Endodermal cell (in vitro differentiated cells): Measurements from ENCODE around the gene CREB3L2. TPM values are rescaled to one million over a fixed set of nuclear protein-coding genes. Genes with fewer than 3 reads are reported as not detected.

Experiments
- DNase-seq: peaks from one replicate; pipeline ENCODE4 v3.0.0-alpha.2; 2017
- H3K27ac ChIP-seq: 2 replicates; pipeline ENCODE4 v1.5.1; 2013; ENCODE audit warnings: mild to moderate bottlenecking, low read depth, low read length, moderate library complexity
- H3K27me3 ChIP-seq: 2 replicates; pipeline ENCODE4 v1.6.1; 2013; ENCODE audit warnings: mild to moderate bottlenecking, low read length, moderate library complexity; ENCODE audit not compliant: insufficient read depth, control insufficient read depth, poor library complexity, severe bottlenecking
- H3K36me3 ChIP-seq: 2 replicates; pipeline ENCODE4 v1.7.0; 2013; ENCODE audit warnings: mild to moderate bottlenecking, low read length, moderate library complexity; ENCODE audit not compliant: control insufficient read depth, insufficient read depth
- H3K4me1 ChIP-seq: one replicate; pipeline ENCODE4 v1.7.0; 2013; ENCODE audit warnings: low read length; ENCODE audit not compliant: control insufficient read depth, insufficient read depth
- H3K4me3 ChIP-seq: 2 replicates; pipeline ENCODE4 v1.5.1; 2013; ENCODE audit warnings: mild to moderate bottlenecking, low read length, moderate library complexity
- H3K9ac ChIP-seq: 2 replicates; pipeline ENCODE4 v1.6.1; 2013; ENCODE audit warnings: mild to moderate bottlenecking, low read length, moderate library complexity; ENCODE audit not compliant: poor library complexity, severe bottlenecking; ENCODE audit errors: extremely low read depth
- H3K9me3 ChIP-seq: 2 replicates; pipeline ENCODE4 v1.6.1; 2013; ENCODE audit warnings: mild to moderate bottlenecking, low read length, moderate library complexity; ENCODE audit not compliant: control insufficient read depth
- H3K27ac Mint-ChIP-seq: 2 replicates; pipeline ENCODE4 v1.8.0; 2020; ENCODE audit warnings: mixed read lengths
- H3K27me3 Mint-ChIP-seq: 2 replicates; pipeline ENCODE4 v1.8.0; 2021; ENCODE audit warnings: mild to moderate bottlenecking, mixed read lengths; ENCODE audit not compliant: insufficient read depth
- H3K36me3 Mint-ChIP-seq: 2 replicates; pipeline ENCODE4 v1.8.0; 2020; ENCODE audit warnings: low read depth, mixed read lengths
- H3K4me1 Mint-ChIP-seq: 2 replicates; pipeline ENCODE4 v1.8.0; 2020; ENCODE audit warnings: mixed read lengths
- H3K4me3 Mint-ChIP-seq: 2 replicates; pipeline ENCODE4 v1.8.0; 2020; ENCODE audit warnings: mild to moderate bottlenecking, moderate library complexity, mixed read lengths
- H3K9me3 Mint-ChIP-seq: 2 replicates; pipeline ENCODE4 v1.8.0; 2020; ENCODE audit warnings: mild to moderate bottlenecking, mixed read lengths
- WGBS, 2 experiments: methylation state at CpG; one replicate each; pipeline versions ENCODE4 v1.1.5 to v1.1.7; 2013; ENCODE audit warnings: missing lambda C conversion rate in 2 of 2, mixed read lengths in 1 of 2; ENCODE audit not compliant: insufficient coverage in 1 of 2, insufficient read length in 1 of 2; 5-methylcytosine and 5-hydroxymethylcytosine counted together
- total RNA-seq, 2 donors: library from RNA; stranded (reverse); fragmentation: NEBNext Ultra II Directional in 1 of 2; extraction: Animal tissue kit (Norgen Biotek cat#: 25700) in 1 of 2; gene quantifications; 2 replicates in 1 of 2; 3 replicates in 1 of 2; pipeline ENCODE4 v1.2.1, GENCODE V29; 2021
- TF ChIP-seq, protein P1 (sequence below): fragments of 200-600 bp; sonication (generic); conservative IDR thresholded peaks from 2 replicates; pipeline ENCODE4 v1.5.0; 2021; ENCODE audit warnings: antibody characterized with exemption, mild to moderate bottlenecking

CREB3L2 gene
- total RNA-seq, 2 donors from 2014 or later, result 48.2 to 80.2 TPM

DNA sequence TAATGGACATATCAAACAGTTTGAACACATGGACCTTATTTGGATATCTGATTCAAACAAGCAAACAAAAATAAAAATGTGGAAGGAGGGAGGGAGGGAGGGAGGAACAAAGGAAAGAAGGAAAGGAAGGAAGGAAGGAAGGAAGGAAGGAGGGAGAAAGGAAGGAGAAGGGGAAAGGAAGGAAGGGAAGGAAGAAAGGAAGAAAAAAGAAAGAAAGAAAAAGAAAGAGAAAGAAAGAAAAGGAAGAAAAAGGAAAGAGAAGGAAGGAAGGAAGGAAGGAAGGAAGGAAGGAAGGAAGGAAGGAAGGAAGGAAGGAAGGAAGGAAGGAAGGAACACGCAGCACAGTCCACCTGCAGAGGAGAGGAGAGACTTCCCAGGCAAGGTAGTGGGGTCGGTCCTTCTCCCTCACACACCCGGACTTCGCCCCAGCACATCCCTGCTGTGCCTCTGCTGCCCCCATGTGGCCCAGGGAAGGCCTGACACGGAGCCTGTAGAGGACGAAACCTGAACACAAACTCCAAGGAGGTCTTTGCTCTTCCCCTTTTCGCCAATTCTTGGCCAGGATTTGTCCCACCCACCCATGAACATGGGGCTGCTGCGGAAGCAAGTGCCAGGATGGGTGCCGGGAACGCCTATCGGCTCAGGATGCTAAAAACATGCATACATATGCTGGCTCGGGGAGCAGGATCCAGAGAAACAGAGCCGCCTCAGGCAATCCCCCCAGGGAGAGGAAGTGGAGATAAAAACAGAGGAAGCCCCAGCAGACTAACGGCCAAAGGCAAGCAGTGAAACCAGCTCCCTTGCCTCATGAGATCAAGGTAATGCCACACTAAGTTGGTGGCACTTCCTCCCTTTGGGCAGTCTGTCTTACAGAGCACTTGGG lies 102.8 kb downstream of the CREB3L2 start:
- peak overlapping the region; percentile 42 for H3K4me3 Mint-ChIP-seq
- H3K27ac Mint-ChIP-seq, result peak overlapping the region; percentile 93
- TF ChIP-seq, protein P1, sequence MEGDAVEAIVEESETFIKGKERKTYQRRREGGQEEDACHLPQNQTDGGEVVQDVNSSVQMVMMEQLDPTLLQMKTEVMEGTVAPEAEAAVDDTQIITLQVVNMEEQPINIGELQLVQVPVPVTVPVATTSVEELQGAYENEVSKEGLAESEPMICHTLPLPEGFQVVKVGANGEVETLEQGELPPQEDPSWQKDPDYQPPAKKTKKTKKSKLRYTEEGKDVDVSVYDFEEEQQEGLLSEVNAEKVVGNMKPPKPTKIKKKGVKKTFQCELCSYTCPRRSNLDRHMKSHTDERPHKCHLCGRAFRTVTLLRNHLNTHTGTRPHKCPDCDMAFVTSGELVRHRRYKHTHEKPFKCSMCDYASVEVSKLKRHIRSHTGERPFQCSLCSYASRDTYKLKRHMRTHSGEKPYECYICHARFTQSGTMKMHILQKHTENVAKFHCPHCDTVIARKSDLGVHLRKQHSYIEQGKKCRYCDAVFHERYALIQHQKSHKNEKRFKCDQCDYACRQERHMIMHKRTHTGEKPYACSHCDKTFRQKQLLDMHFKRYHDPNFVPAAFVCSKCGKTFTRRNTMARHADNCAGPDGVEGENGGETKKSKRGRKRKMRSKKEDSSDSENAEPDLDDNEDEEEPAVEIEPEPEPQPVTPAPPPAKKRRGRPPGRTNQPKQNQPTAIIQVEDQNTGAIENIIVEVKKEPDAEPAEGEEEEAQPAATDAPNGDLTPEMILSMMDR, result peak; percentile 96
- peaks cover 67% of the 10 kb centered on the region for H3K36me3 ChIP-seq
- H3K9ac ChIP-seq, result no peak overlapping the region
- no peaks in the 10 kb centered on the region for H3K4me1 ChIP-seq
- H3K36me3 Mint-ChIP-seq, result peaks cover 68% of the 10 kb centered on the region
- H3K9me3 Mint-ChIP-seq, result no peaks in the 10 kb centered on the region
- 6 to 15% methylated on average over 3 to 13 of the region's 14 CpGs for WGBS, 2 experiments
- H3K4me1 Mint-ChIP-seq, result peaks cover 16% of the 10 kb centered on the region
- DNase-seq, result peak; percentile 97
- peaks cover 9% of the 10 kb centered on the region for H3K9me3 ChIP-seq
- H3K4me3 ChIP-seq, result no peak overlapping the region
- no peaks in the 10 kb centered on the region for H3K27me3 Mint-ChIP-seq
- no peaks in the 10 kb centered on the region for H3K27me3 ChIP-seq
- no peak overlapping the region for H3K27ac ChIP-seq

GRCh38 chr7:137895301-137896221 lies 106.3 kb downstream of the CREB3L2 start:
- Histone ChIP-seq H3K27ac (no peak overlapping the region), H3K4me1 (no peaks in the 10 kb centered on the region), H3K36me3 (peaks cover 76% of the 10 kb centered on the region), H3K9me3 (peaks cover 9% of the 10 kb centered on the region), H3K9ac (no peak overlapping the region), H3K27me3 (no peaks in the 10 kb centered on the region), H3K4me3 (no peak overlapping the region)
- Mint-ChIP-seq H3K9me3 (no peaks in the 10 kb centered on the region), H3K4me3 (no peak overlapping the region), H3K4me1 (peaks cover 12% of the 10 kb centered on the region), H3K36me3 (peaks cover 77% of the 10 kb centered on the region), H3K27me3 (no peaks in the 10 kb centered on the region), H3K27ac (no peak overlapping the region)
- WGBS, 2 experiments, result 83 to 90% methylated on average over 2 to 8 of the region's 8 CpGs
- DNase-seq, result no peak
- TF ChIP-seq, protein P1, result no peak

DNA sequence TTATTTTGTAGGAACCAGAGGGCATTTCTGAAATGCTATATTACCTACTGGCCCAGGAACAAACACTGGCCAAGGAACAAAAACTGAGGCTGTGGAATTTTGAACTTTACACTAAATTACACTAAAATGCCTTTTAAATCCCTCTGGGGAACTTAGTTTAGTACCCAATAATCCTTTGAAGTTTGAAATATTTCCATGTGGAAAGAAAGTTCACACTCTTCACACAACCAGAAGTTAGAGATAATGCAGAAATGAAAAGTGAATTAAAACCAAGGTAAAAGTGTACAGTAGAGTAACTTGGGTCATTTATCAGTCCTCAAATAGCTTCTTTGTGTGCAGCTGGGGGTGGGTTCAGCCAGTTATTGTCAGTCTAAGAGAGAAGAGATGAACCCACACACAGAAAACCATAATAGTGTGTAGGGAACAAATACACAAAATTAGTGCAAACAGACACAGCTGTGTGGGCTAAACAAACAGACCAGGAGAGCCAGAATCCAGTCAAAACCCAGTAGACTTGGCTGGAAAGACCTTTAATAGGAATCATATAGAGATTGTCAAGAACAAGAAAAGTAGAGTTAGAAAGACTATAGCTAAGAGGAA lies 108.6 kb downstream of the CREB3L2 start:
- Histone ChIP-seq H3K9ac (no peak overlapping the region), H3K9me3 (peaks cover 9% of the 10 kb centered on the region), H3K27ac (no peak overlapping the region), H3K4me1 (no peaks in the 10 kb centered on the region), H3K27me3 (no peaks in the 10 kb centered on the region), H3K36me3 (peaks cover 89% of the 10 kb centered on the region), H3K4me3 (no peak overlapping the region)
- H3K4me3 Mint-ChIP-seq, result no peak overlapping the region
- TF ChIP-seq, protein P1, result no peak
- H3K4me1 Mint-ChIP-seq, result peaks cover 3% of the 10 kb centered on the region
- peaks cover 74% of the 10 kb centered on the region for H3K36me3 Mint-ChIP-seq
- H3K9me3 Mint-ChIP-seq, result no peaks in the 10 kb centered on the region
- H3K27me3 Mint-ChIP-seq, result no peaks in the 10 kb centered on the region
- no peak overlapping the region for H3K27ac Mint-ChIP-seq
- no peak for DNase-seq
